ENCODE measurements around the gene MSGN1. TPM values are rescaled to one million over a fixed set of nuclear protein-coding genes. Genes with fewer than 3 reads are reported as not detected.

The MSGN1 gene
- total and polyA plus RNA-seq, 12 donors: 0.55 TPM; not detected in 11

DNA sequence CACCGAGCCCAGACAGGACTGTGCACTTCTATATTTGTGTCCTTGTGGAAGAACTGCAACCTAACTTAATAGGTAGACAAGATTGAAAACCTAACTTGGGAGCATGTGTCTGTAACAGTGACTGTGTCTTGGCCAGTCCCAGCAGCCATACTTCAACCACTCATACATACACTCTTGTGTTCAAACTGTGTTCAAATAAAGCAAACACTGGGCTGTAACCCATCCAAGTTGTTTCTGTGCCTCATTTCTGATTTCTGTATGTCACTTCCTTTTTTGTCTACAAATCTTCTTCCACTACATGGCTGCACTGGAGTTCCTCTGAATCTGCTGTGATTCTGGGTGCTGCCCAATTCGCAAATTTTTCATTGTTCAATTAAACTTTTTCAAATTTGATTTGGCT lies 31.0 kb downstream of the MSGN1 start:
- Histone ChIP-seq H3K36me3 (replicated peaks in 1 of 2) (no peaks in the 10 kb centered on the region), H3K27me3 (no peaks in the 10 kb centered on the region), H3K27ac (no peak overlapping the region), H3K9me3 (replicated peaks in 1 of 3) (no peaks in the 10 kb centered on the region), H3K4me3 (no peak overlapping the region), H3K4me1 (replicated peaks in 1 of 2) (no peaks in the 10 kb centered on the region)
- intact Hi-C loops (cut with DNase I): no loop called here
- no peak for TF ChIP-seq POLR2A (IDR thresholded peaks at IDR 0.05)
- TF ChIP-seq, protein P1, sequence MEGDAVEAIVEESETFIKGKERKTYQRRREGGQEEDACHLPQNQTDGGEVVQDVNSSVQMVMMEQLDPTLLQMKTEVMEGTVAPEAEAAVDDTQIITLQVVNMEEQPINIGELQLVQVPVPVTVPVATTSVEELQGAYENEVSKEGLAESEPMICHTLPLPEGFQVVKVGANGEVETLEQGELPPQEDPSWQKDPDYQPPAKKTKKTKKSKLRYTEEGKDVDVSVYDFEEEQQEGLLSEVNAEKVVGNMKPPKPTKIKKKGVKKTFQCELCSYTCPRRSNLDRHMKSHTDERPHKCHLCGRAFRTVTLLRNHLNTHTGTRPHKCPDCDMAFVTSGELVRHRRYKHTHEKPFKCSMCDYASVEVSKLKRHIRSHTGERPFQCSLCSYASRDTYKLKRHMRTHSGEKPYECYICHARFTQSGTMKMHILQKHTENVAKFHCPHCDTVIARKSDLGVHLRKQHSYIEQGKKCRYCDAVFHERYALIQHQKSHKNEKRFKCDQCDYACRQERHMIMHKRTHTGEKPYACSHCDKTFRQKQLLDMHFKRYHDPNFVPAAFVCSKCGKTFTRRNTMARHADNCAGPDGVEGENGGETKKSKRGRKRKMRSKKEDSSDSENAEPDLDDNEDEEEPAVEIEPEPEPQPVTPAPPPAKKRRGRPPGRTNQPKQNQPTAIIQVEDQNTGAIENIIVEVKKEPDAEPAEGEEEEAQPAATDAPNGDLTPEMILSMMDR (IDR thresholded peaks at IDR 0.05): no peak
- no peak for DNase-seq
- WGBS, 4 donors: 80 to 93% (median 88%) methylated on average over 2 of the region's 2 CpGs

DNA sequence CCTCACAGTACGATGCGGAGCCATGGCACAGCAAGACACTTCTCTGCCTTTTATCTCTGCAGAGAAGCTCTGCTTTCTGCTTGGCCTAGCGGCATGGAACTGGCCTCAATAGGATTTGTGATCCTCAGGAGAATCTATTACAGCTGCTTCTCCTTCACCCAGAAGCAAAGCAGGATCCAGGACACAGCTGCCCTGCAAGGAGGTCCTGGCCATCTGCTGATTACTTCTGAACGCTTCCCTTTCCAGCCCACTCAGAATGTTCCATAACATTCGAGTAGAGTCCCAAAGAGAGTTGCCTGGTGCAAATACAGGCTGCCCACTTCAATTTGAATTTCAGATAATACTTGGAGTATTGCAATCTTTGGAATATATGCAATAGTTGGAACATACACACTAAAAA lies 33.0 kb downstream of the MSGN1 start:
- WGBS, 4 donors: 80 to 89% (median 80%) methylated on average over 4 to 5 of the region's 5 CpGs
- Histone ChIP-seq H3K4me1 (replicated peaks in 1 of 2) (no peaks in the 10 kb centered on the region), H3K36me3 (replicated peaks in 1 of 2) (no peaks in the 10 kb centered on the region), H3K4me3 (no peak overlapping the region), H3K27me3 (no peaks in the 10 kb centered on the region), H3K27ac (no peak overlapping the region), H3K9me3 (replicated peaks in 1 of 3) (no peaks in the 10 kb centered on the region)
- TF ChIP-seq POLR2A (IDR thresholded peaks at IDR 0.05): no peak
- TF ChIP-seq, protein P1 (IDR thresholded peaks at IDR 0.05): no peak
- DNase-seq: no peak
- intact Hi-C loops (cut with DNase I): no loop called here

DNA sequence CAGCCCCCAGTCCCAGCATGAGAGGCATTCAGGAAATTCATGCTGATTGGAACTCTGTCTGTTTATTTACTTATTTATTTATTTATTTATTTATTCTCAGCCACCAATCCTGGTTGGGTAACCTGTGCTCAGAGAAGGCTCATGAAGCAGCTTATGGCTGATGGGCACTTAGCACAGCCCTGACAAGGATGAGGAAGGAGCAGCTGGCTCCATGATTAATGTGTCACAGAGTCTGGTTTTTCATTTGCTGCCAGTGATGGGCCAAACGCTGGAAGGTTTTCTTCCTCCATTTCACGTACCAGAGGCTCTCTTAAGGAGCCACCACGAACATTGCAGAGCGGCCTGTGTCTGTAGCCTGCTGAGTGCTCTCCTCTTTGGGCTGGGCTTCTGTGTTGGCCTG lies 33.9 kb downstream of the MSGN1 start:
- H3K4me1 ChIP-seq (replicated peaks in 1 of 2): no peaks in the 10 kb centered on the region
- intact Hi-C loops (cut with DNase I): loop anchor here (5.0 to 10.0 kb wide), 3 partner anchors 297 to 527 kb away; no protein-coding TSS in a partner anchor

DNA sequence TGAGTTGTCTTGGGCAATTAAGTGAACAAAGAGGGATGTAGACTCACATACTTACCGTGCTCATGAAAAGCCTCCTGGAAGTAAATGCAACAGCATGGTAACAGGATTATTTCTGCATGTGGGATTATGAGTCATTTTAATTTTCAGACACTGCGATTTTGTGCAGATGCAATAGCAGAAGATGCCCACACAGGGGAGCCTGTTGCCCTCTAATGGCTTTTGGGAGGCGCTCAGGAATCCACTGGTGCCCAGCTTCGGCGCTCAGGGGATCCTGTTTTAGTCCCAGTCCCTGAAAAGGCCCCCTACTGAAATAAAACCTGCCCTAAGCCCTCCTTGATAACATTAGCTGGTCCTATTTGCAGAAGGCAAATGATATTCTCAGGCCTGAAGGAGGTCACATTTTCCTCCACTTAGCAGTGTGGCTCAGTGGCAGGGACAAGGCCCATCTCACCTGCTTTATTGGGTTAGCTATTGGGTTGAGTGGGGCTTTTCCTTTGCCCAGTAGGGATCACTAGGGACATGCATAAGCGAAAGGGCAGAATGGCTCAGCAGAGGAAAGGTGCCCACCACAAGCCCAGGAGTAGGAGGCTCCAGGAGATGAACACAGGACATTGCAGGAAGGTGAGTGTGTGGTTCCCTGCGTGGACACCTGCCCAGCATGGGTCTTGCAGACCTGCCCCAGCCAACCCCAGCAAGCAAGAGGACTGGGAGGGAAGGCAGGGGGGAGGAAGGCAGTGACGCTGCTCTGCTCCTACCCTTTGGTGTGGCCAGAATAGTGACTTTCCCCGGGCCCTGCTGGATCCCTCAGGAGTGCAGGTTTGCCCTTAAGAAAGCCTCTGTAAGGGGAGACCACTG lies 35.7 kb downstream of the MSGN1 start:
- no peak overlapping the region for H3K4me3 ChIP-seq
- H3K27ac ChIP-seq: no peak overlapping the region
- TF ChIP-seq, protein P1 (IDR thresholded peaks at IDR 0.05): peak; percentile 77 to 91 (median 90)
- TF ChIP-seq POLR2A (IDR thresholded peaks at IDR 0.05): no peak
- no peaks in the 10 kb centered on the region for H3K36me3 ChIP-seq (replicated peaks in 1 of 2)
- WGBS, 4 donors: 37 to 49% (median 39%) methylated on average over 5 to 9 of the region's 9 CpGs
- no peaks in the 10 kb centered on the region for H3K9me3 ChIP-seq (replicated peaks in 1 of 3)
- DNase-seq: peak; percentile 42 to 78 (median 63)
- H3K27me3 ChIP-seq: no peaks in the 10 kb centered on the region
- no peaks in the 10 kb centered on the region for H3K4me1 ChIP-seq (replicated peaks in 1 of 2)
- intact Hi-C loops (cut with DNase I): loop anchor here (2.0 to 10.0 kb wide), 4 partner anchors 295 to 525 kb away; no protein-coding TSS in a partner anchor

More for the DNA sequence above, 33.9 kb downstream of the MSGN1 start:
- Histone ChIP-seq H3K27ac (no peak overlapping the region), H3K36me3 (replicated peaks in 1 of 2) (no peaks in the 10 kb centered on the region), H3K4me3 (no peak overlapping the region), H3K9me3 (replicated peaks in 1 of 3) (no peaks in the 10 kb centered on the region), H3K27me3 (no peaks in the 10 kb centered on the region)
- TF ChIP-seq, protein P1 (IDR thresholded peaks at IDR 0.05): no peak
- TF ChIP-seq POLR2A (IDR thresholded peaks at IDR 0.05): no peak
- no peak for DNase-seq
- 84 to 89% (median 86%) methylated on average over 4 of the region's 4 CpGs for WGBS, 4 donors
